K562 (cell line): Measurements from ENCODE around the gene ERAS. TPM values are rescaled to one million over a fixed set of nuclear protein-coding genes. Genes with fewer than 3 reads are reported as not detected.

Experiments used
- ARID2 ChIP-seq: fragments of 450-650 bp; IDR thresholded peaks from 2 replicates; pipeline ENCODE4 v1.6.1; 2017; ENCODE audit warnings: antibody characterized with exemption, mild to moderate bottlenecking
- ARNT ChIP-seq, 2 experiments: fragments of 450-650 bp; IDR thresholded peaks; 2 replicates each; pipeline ENCODE4 v1.6.1; 2016; ENCODE audit warnings: mild to moderate bottlenecking in 1 of 2
- FOXK2 ChIP-seq, 2 experiments: fragments of 450-650 bp; IDR thresholded peaks in 1 of 2; conservative IDR thresholded peaks in 1 of 2; 2 replicates each; pipeline ENCODE4 v1.6.1; 2016; ENCODE audit warnings: low read depth in 2 of 2, mild to moderate bottlenecking in 1 of 2
- HDAC6 ChIP-seq: IDR thresholded peaks from 2 replicates; pipeline ENCODE4 v1.6.1; 2012; ENCODE audit warnings: low read depth, mild to moderate bottlenecking, control low read depth, inconsistent platforms, low read length, moderate library complexity
- KLF1 ChIP-seq: fragments of 450-650 bp; IDR thresholded peaks from 2 replicates; pipeline ENCODE4 v1.6.1; 2016; ENCODE audit warnings: missing genetic modification characterization, missing compliant biosample characterization
- MED1 ChIP-seq: sonication (generic); formaldehyde crosslinking; IDR thresholded peaks from 2 replicates; pipeline ENCODE4 v1.8.1; 2023; ENCODE audit warnings: missing genetic modification reagents, borderline replicate concordance
- MTA1 ChIP-seq: fragments of 450-650 bp; IDR thresholded peaks from 2 replicates; pipeline ENCODE4 v1.6.1; 2017; ENCODE audit warnings: borderline replicate concordance
- NFXL1 ChIP-seq: fragments of 450-650 bp; formaldehyde crosslinking; IDR thresholded peaks from 2 replicates; pipeline ENCODE4 v1.4.0; 2021; ENCODE audit warnings: mild to moderate bottlenecking
- RHOXF2B ChIP-seq: fragments of 250-450 bp; sonication (Bioruptor Pico); conservative IDR thresholded peaks from 2 replicates; pipeline ENCODE4 v1.5.1; 2021
- SOX6 ChIP-seq: fragments of 450-650 bp; IDR thresholded peaks from 2 replicates; pipeline ENCODE4 v1.6.1; 2014; ENCODE audit warnings: mild to moderate bottlenecking
- TOE1 ChIP-seq, 2 experiments: fragments of 450-650 bp in 1 of 2; sonication (generic) in 1 of 2; formaldehyde crosslinking in 1 of 2; IDR thresholded peaks; 2 replicates each; pipeline versions ENCODE4 v1.7.1 to v1.8.0; 2016 to 2022; ENCODE audit warnings: borderline replicate concordance in 2 of 2, mild to moderate bottlenecking in 2 of 2, antibody characterized with exemption in 1 of 2, inconsistent platforms in 1 of 2, low read depth in 1 of 2, missing genetic modification reagents in 1 of 2, moderate library complexity in 1 of 2
- TRIM28 ChIP-seq: fragments of 450-650 bp; IDR thresholded peaks from 2 replicates; pipeline ENCODE4 v1.6.1; 2017
- ZNF253 ChIP-seq: fragments of 250-450 bp; sonication (Bioruptor Pico); conservative IDR thresholded peaks from 2 replicates; pipeline ENCODE4 v1.6.1; 2021; ENCODE audit warnings: mild to moderate bottlenecking
- polyA plus RNA-seq, 8 experiments: library from polyadenylated mRNA; depleted of rRNA in 4 of 8; stranded (reverse) in 5 of 8; unstranded in 3 of 8; fragments of >200 nt; fragmentation: Nextera tagmentation in 2 of 8; fragmentation: Illumina TruSeq in 1 of 8; extraction: Ambion mirVana in 2 of 8; extraction: Trizol in 1 of 8; gene quantifications; 2 replicates each; pipeline versions ENCODE4 v1.2.1 to v1.2.3, GENCODE V29; 2011 to 2014; ENCODE audit warnings: inconsistent platforms in 1 of 8, missing spikeins in 1 of 8
- total RNA-seq, 7 experiments: library from RNA; depleted of rRNA in 6 of 7; stranded (reverse); fragments of >200 nt in 6 of 7; fragmentation: Illumina TruSeq in 2 of 7; extraction: Trizol in 2 of 7; gene quantifications; 2 replicates each; pipeline versions ENCODE4 v1.2.1 to v1.2.3, GENCODE V29; 2011 to 2021; ENCODE audit warnings: low replicate concordance in 1 of 7
- TF ChIP-seq, protein P1 (sequence below): sonication (generic); formaldehyde crosslinking; IDR thresholded peaks from 2 replicates; pipeline ENCODE4 v1.8.0; 2023; ENCODE audit warnings: missing genetic modification reagents, mild to moderate bottlenecking, borderline replicate concordance
- TF ChIP-seq, protein P2 (sequence below): fragments of 250-450 bp; sonication (Bioruptor Pico); IDR thresholded peaks from 2 replicates; pipeline ENCODE4 v1.8.0; 2021; ENCODE audit warnings: borderline replicate concordance, mild to moderate bottlenecking, moderate library complexity; ENCODE audit not compliant: poor library complexity, severe bottlenecking
- TF ChIP-seq, protein P3 (sequence below): fragments of 250-450 bp; sonication (Bioruptor Pico); IDR thresholded peaks from 2 replicates; pipeline ENCODE4 v1.8.0; 2021; ENCODE audit warnings: moderate library complexity, mild to moderate bottlenecking, inconsistent platforms
- TF ChIP-seq, protein P4 (sequence below), 2 experiments: fragments of 450-650 bp; IDR thresholded peaks; 2 replicates each; pipeline ENCODE4 v1.6.1; 2016

The ERAS gene
- total and polyA plus RNA-seq, 9 of the 15 experiments (the other 6 are each of a cell fraction or from before 2014, with no cell fraction given), result 0.07 to 0.12 TPM; not detected in 7

DNA sequence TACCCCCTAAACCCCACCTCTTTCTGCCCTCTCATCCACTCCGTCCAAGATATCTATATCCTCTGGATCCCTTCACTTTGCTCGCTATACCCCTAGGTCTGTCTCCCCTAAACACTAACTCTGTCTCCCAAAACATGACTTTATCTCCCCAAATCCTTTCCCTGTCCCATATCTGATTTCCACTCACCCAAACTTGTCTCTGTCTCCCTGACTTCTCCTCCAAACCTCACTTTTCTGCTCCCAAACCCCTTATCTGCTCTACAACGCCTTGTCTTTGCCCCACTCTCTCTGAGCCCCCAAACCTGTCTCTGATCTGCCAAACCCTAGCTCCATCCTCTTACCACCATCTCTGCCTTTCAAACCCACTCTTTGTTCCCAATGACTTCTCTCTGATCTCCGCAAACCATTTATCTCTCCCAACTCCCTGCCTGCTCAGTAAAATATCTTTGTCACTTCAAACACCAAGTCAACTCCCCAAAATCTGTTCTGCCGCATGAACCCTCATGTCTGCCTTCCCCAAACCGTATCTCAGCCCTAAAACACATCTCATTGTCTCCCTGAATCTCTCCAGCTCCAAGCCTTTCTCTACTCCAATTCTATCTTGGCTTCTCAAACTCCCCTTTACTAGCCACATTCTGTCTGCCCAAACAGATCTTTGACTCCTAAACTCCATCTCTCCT lies 39.3 kb upstream of the ERAS start (continued):
- TF ChIP-seq, protein P1, sequence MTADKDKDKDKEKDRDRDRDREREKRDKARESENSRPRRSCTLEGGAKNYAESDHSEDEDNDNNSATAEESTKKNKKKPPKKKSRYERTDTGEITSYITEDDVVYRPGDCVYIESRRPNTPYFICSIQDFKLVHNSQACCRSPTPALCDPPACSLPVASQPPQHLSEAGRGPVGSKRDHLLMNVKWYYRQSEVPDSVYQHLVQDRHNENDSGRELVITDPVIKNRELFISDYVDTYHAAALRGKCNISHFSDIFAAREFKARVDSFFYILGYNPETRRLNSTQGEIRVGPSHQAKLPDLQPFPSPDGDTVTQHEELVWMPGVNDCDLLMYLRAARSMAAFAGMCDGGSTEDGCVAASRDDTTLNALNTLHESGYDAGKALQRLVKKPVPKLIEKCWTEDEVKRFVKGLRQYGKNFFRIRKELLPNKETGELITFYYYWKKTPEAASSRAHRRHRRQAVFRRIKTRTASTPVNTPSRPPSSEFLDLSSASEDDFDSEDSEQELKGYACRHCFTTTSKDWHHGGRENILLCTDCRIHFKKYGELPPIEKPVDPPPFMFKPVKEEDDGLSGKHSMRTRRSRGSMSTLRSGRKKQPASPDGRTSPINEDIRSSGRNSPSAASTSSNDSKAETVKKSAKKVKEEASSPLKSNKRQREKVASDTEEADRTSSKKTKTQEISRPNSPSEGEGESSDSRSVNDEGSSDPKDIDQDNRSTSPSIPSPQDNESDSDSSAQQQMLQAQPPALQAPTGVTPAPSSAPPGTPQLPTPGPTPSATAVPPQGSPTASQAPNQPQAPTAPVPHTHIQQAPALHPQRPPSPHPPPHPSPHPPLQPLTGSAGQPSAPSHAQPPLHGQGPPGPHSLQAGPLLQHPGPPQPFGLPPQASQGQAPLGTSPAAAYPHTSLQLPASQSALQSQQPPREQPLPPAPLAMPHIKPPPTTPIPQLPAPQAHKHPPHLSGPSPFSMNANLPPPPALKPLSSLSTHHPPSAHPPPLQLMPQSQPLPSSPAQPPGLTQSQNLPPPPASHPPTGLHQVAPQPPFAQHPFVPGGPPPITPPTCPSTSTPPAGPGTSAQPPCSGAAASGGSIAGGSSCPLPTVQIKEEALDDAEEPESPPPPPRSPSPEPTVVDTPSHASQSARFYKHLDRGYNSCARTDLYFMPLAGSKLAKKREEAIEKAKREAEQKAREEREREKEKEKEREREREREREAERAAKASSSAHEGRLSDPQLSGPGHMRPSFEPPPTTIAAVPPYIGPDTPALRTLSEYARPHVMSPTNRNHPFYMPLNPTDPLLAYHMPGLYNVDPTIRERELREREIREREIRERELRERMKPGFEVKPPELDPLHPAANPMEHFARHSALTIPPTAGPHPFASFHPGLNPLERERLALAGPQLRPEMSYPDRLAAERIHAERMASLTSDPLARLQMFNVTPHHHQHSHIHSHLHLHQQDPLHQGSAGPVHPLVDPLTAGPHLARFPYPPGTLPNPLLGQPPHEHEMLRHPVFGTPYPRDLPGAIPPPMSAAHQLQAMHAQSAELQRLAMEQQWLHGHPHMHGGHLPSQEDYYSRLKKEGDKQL (CRISPR knock-in tag), result no peak
- TF ChIP-seq SOX6 (no peak), ARNT (IDR thresholded peaks at IDR 0.05) (0 out of 4 replicates have a peak, but pooled peaks of 1 of the 2 experiments have one; percentile 14), FOXK2 (conservative IDR thresholded peaks at IDR 0.05 in 1 of 2, IDR thresholded peaks at IDR 0.05 in 1 of 2; ENCODE audit: low read depth in 2 of 2) (no peak; a peak in 1 of 4 replicates), ZNF253 (CRISPR knock-in tag) (no peak), RHOXF2B (CRISPR knock-in tag) (no peak), HDAC6 (no peak), ARID2 (0 out of 2 replicates have a peak, but pooled peaks have one; percentile 9), TRIM28 (no peak), KLF1 (no peak), MED1 (CRISPR knock-in tag) (no peak), MTA1 (peak; percentile 16; the same call in 1 of the 2 replicates), NFXL1 (CRISPR knock-in tag) (no peak), TOE1 (IDR thresholded peaks at IDR 0.05; ENCODE audit: borderline replicate concordance) (peak; percentile 46), TOE1 (CRISPR knock-in tag; IDR thresholded peaks at IDR 0.05; ENCODE audit: borderline replicate concordance, low read depth) (no peak)
- TF ChIP-seq, protein P2, sequence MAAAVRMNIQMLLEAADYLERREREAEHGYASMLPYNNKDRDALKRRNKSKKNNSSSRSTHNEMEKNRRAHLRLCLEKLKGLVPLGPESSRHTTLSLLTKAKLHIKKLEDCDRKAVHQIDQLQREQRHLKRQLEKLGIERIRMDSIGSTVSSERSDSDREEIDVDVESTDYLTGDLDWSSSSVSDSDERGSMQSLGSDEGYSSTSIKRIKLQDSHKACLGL (CRISPR knock-in tag), result no peak
- TF ChIP-seq, protein P3, sequence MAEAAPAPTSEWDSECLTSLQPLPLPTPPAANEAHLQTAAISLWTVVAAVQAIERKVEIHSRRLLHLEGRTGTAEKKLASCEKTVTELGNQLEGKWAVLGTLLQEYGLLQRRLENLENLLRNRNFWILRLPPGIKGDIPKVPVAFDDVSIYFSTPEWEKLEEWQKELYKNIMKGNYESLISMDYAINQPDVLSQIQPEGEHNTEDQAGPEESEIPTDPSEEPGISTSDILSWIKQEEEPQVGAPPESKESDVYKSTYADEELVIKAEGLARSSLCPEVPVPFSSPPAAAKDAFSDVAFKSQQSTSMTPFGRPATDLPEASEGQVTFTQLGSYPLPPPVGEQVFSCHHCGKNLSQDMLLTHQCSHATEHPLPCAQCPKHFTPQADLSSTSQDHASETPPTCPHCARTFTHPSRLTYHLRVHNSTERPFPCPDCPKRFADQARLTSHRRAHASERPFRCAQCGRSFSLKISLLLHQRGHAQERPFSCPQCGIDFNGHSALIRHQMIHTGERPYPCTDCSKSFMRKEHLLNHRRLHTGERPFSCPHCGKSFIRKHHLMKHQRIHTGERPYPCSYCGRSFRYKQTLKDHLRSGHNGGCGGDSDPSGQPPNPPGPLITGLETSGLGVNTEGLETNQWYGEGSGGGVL (CRISPR knock-in tag), result no peak
- TF ChIP-seq, protein P4, sequence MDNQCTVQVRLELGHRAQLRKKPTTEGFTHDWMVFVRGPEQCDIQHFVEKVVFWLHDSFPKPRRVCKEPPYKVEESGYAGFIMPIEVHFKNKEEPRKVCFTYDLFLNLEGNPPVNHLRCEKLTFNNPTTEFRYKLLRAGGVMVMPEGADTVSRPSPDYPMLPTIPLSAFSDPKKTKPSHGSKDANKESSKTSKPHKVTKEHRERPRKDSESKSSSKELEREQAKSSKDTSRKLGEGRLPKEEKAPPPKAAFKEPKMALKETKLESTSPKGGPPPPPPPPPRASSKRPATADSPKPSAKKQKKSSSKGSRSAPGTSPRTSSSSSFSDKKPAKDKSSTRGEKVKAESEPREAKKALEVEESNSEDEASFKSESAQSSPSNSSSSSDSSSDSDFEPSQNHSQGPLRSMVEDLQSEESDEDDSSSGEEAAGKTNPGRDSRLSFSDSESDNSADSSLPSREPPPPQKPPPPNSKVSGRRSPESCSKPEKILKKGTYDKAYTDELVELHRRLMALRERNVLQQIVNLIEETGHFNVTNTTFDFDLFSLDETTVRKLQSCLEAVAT (IDR thresholded peaks at IDR 0.05), result peak in 1 of 2 experiments; percentile 89; a peak in 3 of 4 replicates
